ENCODE data around the gene STARD8. TPM values are rescaled to one million over a fixed set of nuclear protein-coding genes. Genes with fewer than 3 reads are reported as not detected.

STARD8 gene
- polyA plus RNA-seq, 2 of the 4 experiments (the other 2 are of a cell fraction), result 1.6 to 1.7 TPM

- WGBS (ENCODE audit: missing lambda C conversion rate), result no CpG with 5 or more reads among the region's 7 CpGs
- TF ChIP-seq NPAS2 (CRISPR knock-in tag; IDR thresholded peaks at IDR 0.05; ENCODE audit: borderline replicate concordance) (no peak), TFCP2L1 (CRISPR knock-in tag; IDR thresholded peaks at IDR 0.05) (no peak), JUN (IDR thresholded peaks at IDR 0.05) (no peak)
- no peaks in the 10 kb centered on the region for H3K9me3 ChIP-seq
- ChIA-PET POLR2A (no interaction called here), CTCF (no interaction called here)
- no peak overlapping the region for H3K27ac ChIP-seq
- ATAC-seq (no peak), DNase-seq (ENCODE audit: low read depth in 1 of 2, low spot score in 1 of 2) (no peak), FAIRE-seq (no peak)
- no peak overlapping the region for H3K4me3 ChIP-seq
- no peaks in the 10 kb centered on the region for H3K4me1 ChIP-seq
- no peak overlapping the region for H3K4me2 ChIP-seq
Measured at GRCh38 chrX:68721546-68721945, 74.1 kb downstream of the STARD8 start.

DNA sequence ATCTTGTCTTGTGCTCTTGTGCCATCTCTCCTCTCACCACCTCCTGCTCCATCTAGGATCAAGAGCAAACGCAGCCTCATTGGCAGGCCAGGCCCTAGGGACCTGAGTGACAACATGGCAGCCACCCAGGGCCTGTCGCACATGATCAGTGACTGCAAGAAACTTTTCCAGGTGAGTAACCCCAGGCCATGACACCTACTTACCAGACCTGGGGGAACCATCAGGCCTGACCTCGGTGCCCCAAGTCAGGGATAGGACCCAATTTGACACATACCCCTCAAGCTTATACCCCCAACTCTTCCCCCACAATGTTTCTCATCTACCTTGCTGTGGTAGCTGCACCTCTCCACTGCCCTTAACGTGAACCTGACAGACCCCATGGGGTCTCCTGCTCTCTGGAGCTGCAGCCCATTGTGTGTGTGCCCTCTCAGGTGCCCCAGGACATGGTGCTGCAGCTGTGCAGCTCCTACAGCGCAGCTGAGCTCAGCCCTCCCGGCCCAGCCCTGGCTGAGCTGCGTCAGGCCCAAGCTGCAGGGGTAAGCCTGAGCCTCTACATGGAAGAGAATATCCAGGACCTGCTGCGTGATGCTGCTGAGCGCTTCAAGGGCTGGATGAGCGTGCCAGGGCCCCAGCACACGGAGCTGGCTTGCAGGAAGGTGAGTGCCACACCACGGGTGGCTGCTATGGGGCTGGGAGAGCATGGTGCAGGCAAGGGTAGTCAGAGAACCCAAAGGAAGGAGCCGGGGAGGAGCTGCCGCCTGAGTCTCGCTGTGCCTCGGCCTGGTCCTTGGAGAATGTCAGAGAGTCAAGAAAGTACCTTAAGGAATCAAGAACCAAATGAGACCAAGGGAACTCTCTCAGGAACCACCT lies 74.8 kb downstream of the STARD8 start:
- DNase-seq (ENCODE audit: low read depth in 1 of 2, low spot score in 1 of 2) (no peak), FAIRE-seq (no peak), ATAC-seq (no peak)
- TF ChIP-seq JUN (IDR thresholded peaks at IDR 0.05) (no peak), SMC3 (IDR thresholded peaks at IDR 0.05) (no peak)
- ChIA-PET CTCF (interaction anchor here (1.0 to 3.5 kb wide), 3 partner anchors 11 to 211 kb away, joined by 3 to 9 read pairs (median 3); no protein-coding TSS in a partner anchor), POLR2A (no interaction called here)
- H3K4me3 ChIP-seq, result no peak overlapping the region
- H3K4me1 ChIP-seq, result no peaks in the 10 kb centered on the region
- H3K9me3 ChIP-seq, result no peaks in the 10 kb centered on the region
- H3K4me2 ChIP-seq, result no peak overlapping the region
- no peak overlapping the region for H3K27ac ChIP-seq
- 82% methylated on average over 11 of the region's 16 CpGs for WGBS (ENCODE audit: missing lambda C conversion rate)

- CTCF ChIA-PET, result interaction anchor here (1.0 to 3.5 kb wide), 4 partner anchors 10 to 212 kb away, joined by 3 to 9 read pairs (median 3); no protein-coding TSS in a partner anchor
- FAIRE-seq, result no peak
- no peak overlapping the region for H3K4me2 ChIP-seq
Measured at GRCh38 chrX:68723491-68724155, 76.2 kb downstream of the STARD8 start.

More at GRCh38 chrX:68723491-68724155, 76.2 kb downstream of the STARD8 start:
- DNase-seq (ENCODE audit: low read depth in 1 of 2, low spot score in 1 of 2), result no peak
- 93% methylated on average over 17 of the region's 24 CpGs for WGBS (ENCODE audit: missing lambda C conversion rate)
- TF ChIP-seq CEBPB (IDR thresholded peaks at IDR 0.05) (no peak), ZFP36 (IDR thresholded peaks at IDR 0.05; ENCODE audit: borderline replicate concordance, partially characterized antibody) (no peak), JUN (IDR thresholded peaks at IDR 0.05) (no peak), HOXA7 (CRISPR knock-in tag; IDR thresholded peaks at IDR 0.05) (no peak), MYC (IDR thresholded peaks at IDR 0.05; ENCODE audit: borderline replicate concordance, low read length) (no peak), RARB (CRISPR knock-in tag; IDR thresholded peaks at IDR 0.05) (no peak), BHLHE40 (IDR thresholded peaks at IDR 0.05; ENCODE audit: low read depth, low read length) (no peak), HEYL (CRISPR knock-in tag; IDR thresholded peaks at IDR 0.05) (no peak), PBX3 (IDR thresholded peaks at IDR 0.05) (no peak), FOXS1 (CRISPR knock-in tag; IDR thresholded peaks at IDR 0.05) (no peak), NFE2L2 (conservative IDR thresholded peaks at IDR 0.05; ENCODE audit: low read length) (no peak), BCL3 (IDR thresholded peaks at IDR 0.05) (no peak), CHD2 (IDR thresholded peaks at IDR 0.05; ENCODE audit: low read length, partially characterized antibody) (no peak), TP53 (CRISPR knock-in tag; IDR thresholded peaks at IDR 0.05) (no peak), PHF8 (IDR thresholded peaks at IDR 0.05; ENCODE audit: borderline replicate concordance, low read depth) (no peak), CHD4 (IDR thresholded peaks at IDR 0.05; ENCODE audit: borderline replicate concordance) (no peak)
- TF ChIP-seq, protein P1, sequence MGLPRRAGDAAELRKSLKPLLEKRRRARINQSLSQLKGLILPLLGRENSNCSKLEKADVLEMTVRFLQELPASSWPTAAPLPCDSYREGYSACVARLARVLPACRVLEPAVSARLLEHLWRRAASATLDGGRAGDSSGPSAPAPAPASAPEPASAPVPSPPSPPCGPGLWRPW (IDR thresholded peaks at IDR 0.05), result no peak
- TF ChIP-seq, protein P2, sequence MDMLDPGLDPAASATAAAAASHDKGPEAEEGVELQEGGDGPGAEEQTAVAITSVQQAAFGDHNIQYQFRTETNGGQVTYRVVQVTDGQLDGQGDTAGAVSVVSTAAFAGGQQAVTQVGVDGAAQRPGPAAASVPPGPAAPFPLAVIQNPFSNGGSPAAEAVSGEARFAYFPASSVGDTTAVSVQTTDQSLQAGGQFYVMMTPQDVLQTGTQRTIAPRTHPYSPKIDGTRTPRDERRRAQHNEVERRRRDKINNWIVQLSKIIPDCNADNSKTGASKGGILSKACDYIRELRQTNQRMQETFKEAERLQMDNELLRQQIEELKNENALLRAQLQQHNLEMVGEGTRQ (IDR thresholded peaks at IDR 0.05), result no peak
- TF ChIP-seq, protein P3, sequence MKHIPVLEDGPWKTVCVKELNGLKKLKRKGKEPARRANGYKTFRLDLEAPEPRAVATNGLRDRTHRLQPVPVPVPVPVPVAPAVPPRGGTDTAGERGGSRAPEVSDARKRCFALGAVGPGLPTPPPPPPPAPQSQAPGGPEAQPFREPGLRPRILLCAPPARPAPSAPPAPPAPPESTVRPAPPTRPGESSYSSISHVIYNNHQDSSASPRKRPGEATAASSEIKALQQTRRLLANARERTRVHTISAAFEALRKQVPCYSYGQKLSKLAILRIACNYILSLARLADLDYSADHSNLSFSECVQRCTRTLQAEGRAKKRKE (CRISPR knock-in tag; IDR thresholded peaks at IDR 0.05; ENCODE audit: low read depth), result no peak
- Histone ChIP-seq H3K9me3 (no peaks in the 10 kb centered on the region), H3K4me3 (no peak overlapping the region), H3K27ac (no peak overlapping the region), H3K4me1 (no peaks in the 10 kb centered on the region)
- POLR2A ChIA-PET, result no interaction called here
- ATAC-seq, result no peak

Measured in A549 (cell line).